H1 (cell line): Measurements from ENCODE around the gene SAMD4A. TPM values are rescaled to one million over a fixed set of nuclear protein-coding genes. Genes with fewer than 3 reads are reported as not detected.

Experiments
- KDM4A ChIP-seq: IDR thresholded peaks from one replicate; pipeline ENCODE4 v1.7.1; 2012; ENCODE audit warnings: low read depth, mild to moderate bottlenecking, moderate library complexity, low read length, inconsistent platforms; ENCODE audit not compliant: severe bottlenecking
- polyA plus RNA-seq, 7 experiments: library from polyadenylated mRNA; depleted of rRNA in 3 of 7; stranded (reverse) in 5 of 7; unstranded in 2 of 7; fragments of >200 nt in 5 of 7; fragments of 200-250 nt in 2 of 7; gene quantifications; 1 replicate in 5 of 7; 2 replicates in 1 of 7; 4 replicates in 1 of 7; pipeline versions ENCODE4 v1.2.1 to v1.2.3, GENCODE V29; 2011 to 2013; ENCODE audit warnings: missing spikeins in 2 of 7, mixed read lengths in 2 of 7
- total RNA-seq: library from RNA; stranded (reverse); fragmentation: NEBNext Ultra II Directional; extraction: Animal tissue kit (Norgen Biotek cat#: 25700); gene quantifications from 2 replicates; pipeline ENCODE4 v1.2.1, GENCODE V29; 2021
- TF ChIP-seq, protein P1 (sequence below): IDR thresholded peaks from 2 replicates; pipeline ENCODE4 v1.6.1; 2011; ENCODE audit warnings: low read depth, mild to moderate bottlenecking, low read length; ENCODE audit not compliant: insufficient read depth

The SAMD4A gene
- total and polyA plus RNA-seq, 2 of the 8 experiments (the other 6 are each of a cell fraction or from before 2014, with no cell fraction given), result 2.4 to 12.3 TPM

DNA sequence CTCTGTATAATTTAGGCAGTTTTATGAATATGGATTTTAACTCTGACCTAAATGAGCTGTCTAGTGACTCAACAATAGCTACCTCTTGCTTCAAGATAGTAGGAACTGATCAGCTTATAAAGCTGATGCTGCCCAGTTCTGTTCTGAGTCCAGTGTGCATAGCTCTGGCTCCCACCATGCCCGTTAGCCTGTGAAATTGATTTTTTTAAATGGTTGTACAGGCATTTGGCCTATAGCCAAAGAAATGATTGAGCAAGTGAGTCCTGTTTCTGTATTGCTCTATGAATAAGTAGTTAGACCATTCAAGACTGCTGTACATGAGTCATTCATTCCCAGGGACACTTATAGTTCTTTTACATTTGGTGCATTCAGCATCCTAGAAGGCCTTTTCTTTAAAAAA, 36.4 kb downstream of the SAMD4A start (continued):
- TF ChIP-seq, protein P1, sequence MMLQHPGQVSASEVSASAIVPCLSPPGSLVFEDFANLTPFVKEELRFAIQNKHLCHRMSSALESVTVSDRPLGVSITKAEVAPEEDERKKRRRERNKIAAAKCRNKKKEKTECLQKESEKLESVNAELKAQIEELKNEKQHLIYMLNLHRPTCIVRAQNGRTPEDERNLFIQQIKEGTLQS, result no peak
- TF ChIP-seq KDM4A, result no peak
- TF ChIP-seq, all 59 proteins: peak for 0
